Neural crest cell (in vitro differentiated cells): ENCODE measurements around the gene TFF3. TPM values are rescaled to one million over a fixed set of nuclear protein-coding genes. Genes with fewer than 3 reads are reported as not detected.

ENCODE experiments used
- DNase-seq: peaks from one replicate; pipeline ENCODE4 v3.0.0; 2021; ENCODE audit warnings: low read depth, mixed read lengths, low spot score
- H3K27ac Mint-ChIP-seq: one replicate; pipeline ENCODE4 v1.8.0; 2021; ENCODE audit warnings: mild to moderate bottlenecking, mixed read lengths; ENCODE audit not compliant: unreplicated experiment
- H3K27me3 Mint-ChIP-seq: 2 replicates; pipeline ENCODE4 v1.8.0; 2021; ENCODE audit warnings: low read depth, mild to moderate bottlenecking, mixed read lengths
- H3K36me3 Mint-ChIP-seq: 2 replicates; pipeline ENCODE4 v1.8.0; 2021; ENCODE audit warnings: low read depth, mild to moderate bottlenecking, mixed read lengths
- H3K4me1 Mint-ChIP-seq: 2 replicates; pipeline ENCODE4 v1.8.0; 2021; ENCODE audit warnings: mixed read lengths
- H3K4me3 Mint-ChIP-seq: one replicate; pipeline ENCODE4 v1.8.0; 2021; ENCODE audit warnings: mild to moderate bottlenecking, mixed read lengths
- H3K9me3 Mint-ChIP-seq: 2 replicates; pipeline ENCODE4 v1.8.0; 2021; ENCODE audit warnings: mixed read lengths
- total RNA-seq: library from RNA; stranded (reverse); gene quantifications from 2 replicates; pipeline ENCODE4 v1.2.1, GENCODE V29; 2021
- TF ChIP-seq, protein P1 (sequence below): fragments of 200-600 bp; sonication (generic); conservative IDR thresholded peaks from 2 replicates; pipeline ENCODE4 v1.5.0; 2021; ENCODE audit warnings: antibody characterized with exemption, mild to moderate bottlenecking

Gene TFF3
- total RNA-seq, 1 donor from 2014 or later = not detected

DNA sequence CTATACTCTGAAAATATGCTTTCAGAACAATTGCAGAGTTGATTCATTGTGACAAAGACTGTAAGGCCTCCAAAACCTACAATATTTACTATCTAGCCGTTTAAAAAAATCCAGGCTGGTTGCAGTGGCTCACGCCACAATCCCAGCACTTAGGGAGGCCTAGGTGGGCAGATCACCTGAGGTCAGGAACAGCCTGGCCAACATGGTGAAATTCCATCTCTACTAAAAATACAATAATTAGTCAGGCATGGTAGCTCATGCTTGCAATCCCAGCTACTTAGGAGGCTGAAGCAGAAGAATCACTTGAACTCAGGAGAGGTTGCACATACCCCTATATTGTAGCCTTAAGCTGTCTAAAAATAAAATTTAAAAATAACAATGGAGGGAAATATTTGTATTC, 40.8 kb upstream of the TFF3 start:
- Mint-ChIP-seq H3K9me3 (peaks cover 15% of the 10 kb centered on the region), H3K27me3 (peaks cover 2% of the 10 kb centered on the region), H3K4me1 (no peaks in the 10 kb centered on the region), H3K36me3 (no peaks in the 10 kb centered on the region), H3K27ac (no peak overlapping the region), H3K4me3 (no peak overlapping the region)
- TF ChIP-seq, protein P1, sequence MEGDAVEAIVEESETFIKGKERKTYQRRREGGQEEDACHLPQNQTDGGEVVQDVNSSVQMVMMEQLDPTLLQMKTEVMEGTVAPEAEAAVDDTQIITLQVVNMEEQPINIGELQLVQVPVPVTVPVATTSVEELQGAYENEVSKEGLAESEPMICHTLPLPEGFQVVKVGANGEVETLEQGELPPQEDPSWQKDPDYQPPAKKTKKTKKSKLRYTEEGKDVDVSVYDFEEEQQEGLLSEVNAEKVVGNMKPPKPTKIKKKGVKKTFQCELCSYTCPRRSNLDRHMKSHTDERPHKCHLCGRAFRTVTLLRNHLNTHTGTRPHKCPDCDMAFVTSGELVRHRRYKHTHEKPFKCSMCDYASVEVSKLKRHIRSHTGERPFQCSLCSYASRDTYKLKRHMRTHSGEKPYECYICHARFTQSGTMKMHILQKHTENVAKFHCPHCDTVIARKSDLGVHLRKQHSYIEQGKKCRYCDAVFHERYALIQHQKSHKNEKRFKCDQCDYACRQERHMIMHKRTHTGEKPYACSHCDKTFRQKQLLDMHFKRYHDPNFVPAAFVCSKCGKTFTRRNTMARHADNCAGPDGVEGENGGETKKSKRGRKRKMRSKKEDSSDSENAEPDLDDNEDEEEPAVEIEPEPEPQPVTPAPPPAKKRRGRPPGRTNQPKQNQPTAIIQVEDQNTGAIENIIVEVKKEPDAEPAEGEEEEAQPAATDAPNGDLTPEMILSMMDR = no peak
- DNase-seq = no peak

DNA sequence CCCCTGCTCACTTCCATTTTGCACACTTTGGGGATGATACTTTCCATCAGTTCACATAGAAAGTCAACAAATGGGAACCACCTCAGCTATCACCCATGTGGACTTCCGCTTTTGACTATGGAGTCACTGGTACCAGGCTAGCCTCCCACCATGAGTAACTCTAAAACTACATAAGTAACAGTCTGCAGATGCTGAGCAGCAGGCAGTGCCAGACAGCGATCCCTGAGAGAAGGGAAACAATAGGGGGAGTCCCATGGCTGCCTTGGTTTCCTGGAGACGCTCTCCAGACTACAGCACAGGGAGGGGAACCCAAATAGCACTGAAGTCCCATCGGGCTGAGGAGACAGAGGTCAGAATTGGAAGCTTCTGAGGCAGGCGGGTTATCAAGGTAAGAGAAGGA, 38.4 kb upstream of the TFF3 start:
- TF ChIP-seq, protein P1 = no peak
- Mint-ChIP-seq H3K4me1 (no peaks in the 10 kb centered on the region), H3K4me3 (no peak overlapping the region), H3K9me3 (peaks cover 15% of the 10 kb centered on the region), H3K36me3 (no peaks in the 10 kb centered on the region), H3K27ac (no peak overlapping the region), H3K27me3 (peaks cover 2% of the 10 kb centered on the region)
- DNase-seq = no peak

DNA sequence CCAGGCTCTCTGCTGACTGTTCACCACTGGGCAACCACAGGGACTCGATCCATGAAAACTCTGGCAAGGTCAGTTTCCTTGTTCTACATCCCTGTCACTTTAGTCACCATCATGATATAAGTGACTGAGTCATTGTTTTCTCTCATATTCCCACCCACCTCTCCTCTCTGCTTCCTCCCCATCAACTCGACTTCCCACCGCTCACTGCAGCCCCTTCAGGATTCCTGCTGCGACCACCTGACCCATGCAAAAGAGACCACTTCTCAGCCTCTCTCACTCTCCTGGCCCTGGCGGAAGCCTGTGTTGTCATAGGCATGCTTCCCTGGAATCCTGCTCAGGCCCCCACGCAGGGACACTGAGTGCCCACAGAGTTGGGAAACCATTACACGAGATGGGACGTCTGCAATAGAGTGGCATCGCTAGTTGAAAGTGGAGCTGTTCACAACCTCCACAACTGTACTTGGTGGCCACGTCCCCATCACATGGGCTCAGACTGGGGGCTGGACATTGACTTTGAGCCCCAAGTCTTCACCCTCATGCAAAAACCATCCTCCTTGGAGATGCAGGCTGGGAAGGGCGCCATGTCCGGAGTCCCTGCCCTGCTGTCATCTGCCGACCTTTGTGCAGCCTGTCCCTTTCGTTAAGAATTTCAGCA, 37.4 kb upstream of the TFF3 start:
- H3K36me3 Mint-ChIP-seq = no peaks in the 10 kb centered on the region
- no peaks in the 10 kb centered on the region for H3K27me3 Mint-ChIP-seq
- TF ChIP-seq, protein P1 = no peak
- H3K4me3 Mint-ChIP-seq = no peak overlapping the region
- DNase-seq = no peak
- no peaks in the 10 kb centered on the region for H3K4me1 Mint-ChIP-seq
- H3K27ac Mint-ChIP-seq = peak overlapping the region; percentile 71
- peaks cover 15% of the 10 kb centered on the region for H3K9me3 Mint-ChIP-seq

DNA sequence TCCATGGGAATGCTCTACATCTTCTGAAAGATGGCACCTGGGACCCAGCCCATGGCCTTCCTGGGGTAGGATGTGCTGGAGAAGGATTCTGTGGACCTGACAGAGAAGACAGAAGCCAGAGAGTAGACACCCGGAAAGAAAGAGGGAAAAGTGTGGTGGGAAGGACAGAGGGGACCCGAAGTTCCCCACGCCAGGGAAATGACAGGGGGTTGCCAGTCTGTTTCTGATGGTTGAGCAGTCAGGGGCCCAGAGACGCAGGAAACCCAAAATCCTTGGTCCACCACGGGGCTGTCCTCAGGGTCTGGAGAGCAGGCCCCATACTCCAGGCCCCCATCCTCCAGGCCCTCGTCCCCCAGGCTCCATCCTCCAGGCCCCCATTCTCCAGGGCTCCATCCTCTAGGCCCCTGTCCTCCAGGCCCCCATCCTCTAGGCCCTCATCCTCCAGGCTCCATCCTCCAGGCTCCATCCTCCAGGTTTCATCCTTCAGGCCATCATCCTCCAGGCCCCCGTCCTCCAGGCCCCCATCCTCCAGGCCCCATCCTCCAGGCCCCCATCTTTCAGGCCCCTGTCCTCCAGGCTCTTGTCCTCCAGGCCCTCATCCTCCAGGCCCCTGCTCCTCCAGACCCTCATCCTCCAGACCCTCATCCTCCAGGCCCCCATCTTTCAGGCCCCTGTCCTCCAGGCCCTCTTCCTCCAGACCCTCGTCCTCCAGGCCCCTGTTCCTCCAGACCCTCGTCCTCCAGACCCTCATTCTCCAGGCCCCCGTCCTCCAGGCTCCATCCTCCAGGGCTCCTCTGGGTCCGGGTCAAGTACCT, 36.6 kb upstream of the TFF3 start:
- H3K27me3 Mint-ChIP-seq = no peaks in the 10 kb centered on the region
- H3K4me3 Mint-ChIP-seq = no peak overlapping the region
- no peaks in the 10 kb centered on the region for H3K4me1 Mint-ChIP-seq
- H3K27ac Mint-ChIP-seq = peak overlapping the region; percentile 71
- no peaks in the 10 kb centered on the region for H3K36me3 Mint-ChIP-seq
- DNase-seq = no peak
- TF ChIP-seq, protein P1 = no peak
- peaks cover 10% of the 10 kb centered on the region for H3K9me3 Mint-ChIP-seq

DNA sequence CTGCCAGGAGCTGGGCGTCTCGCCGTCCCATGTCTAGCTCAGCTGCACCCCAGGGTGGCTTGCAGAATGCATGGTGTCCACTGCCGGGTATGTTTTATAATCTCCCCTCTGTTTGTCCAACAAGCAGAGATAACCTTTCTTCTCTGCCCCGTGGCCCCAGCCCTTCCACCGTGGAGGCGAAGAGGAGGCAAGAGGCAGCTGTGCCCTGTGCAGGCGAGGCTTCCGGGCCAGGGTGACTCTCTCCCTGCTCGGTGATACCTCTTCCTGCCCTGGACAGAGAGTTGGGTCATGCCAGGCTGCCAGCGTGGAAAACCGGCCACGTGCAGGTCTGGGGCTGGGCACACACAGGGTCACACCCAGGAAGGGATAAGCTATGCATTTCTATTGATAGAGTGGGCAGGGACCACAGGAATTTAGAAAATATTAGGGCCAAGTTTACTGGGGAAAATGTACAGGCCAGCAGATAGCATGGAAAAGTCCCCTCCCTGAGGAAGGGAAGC, 35.8 kb upstream of the TFF3 start, which contains the start of gene TFF2:
TFF2 (minus strand) TSS at position 68 of the 500 bp plus-strand sequence; CDS start at position 31, 37 bp downstream.
- Mint-ChIP-seq H3K27ac (peak within 1 kb of the TSS; percentile 35), H3K36me3 (no peaks in the 10 kb centered on the region), H3K4me3 (no peak within 1 kb of the TSS), H3K9me3 (peaks cover 7% of the 10 kb centered on the region), H3K4me1 (no peaks in the 10 kb centered on the region), H3K27me3 (no peaks in the 10 kb centered on the region)
- TF ChIP-seq, protein P1 = no peak
- DNase-seq = no peak
